ENCODE measurements around the gene MMP21. TPM values are rescaled to one million over a fixed set of nuclear protein-coding genes. Genes with fewer than 3 reads are reported as not detected.

The MMP21 gene
- total RNA-seq, 3 donors from 2014 or later: 0.33 to 0.59 TPM; not detected in 1

- intact Hi-C loops (cut with DNase I; ENCODE audit: low total_unique reads): no loop called here
These were observed 45.1 kb upstream of the MMP21 start for GRCh38 chr10:125820701-125821100.

DNA sequence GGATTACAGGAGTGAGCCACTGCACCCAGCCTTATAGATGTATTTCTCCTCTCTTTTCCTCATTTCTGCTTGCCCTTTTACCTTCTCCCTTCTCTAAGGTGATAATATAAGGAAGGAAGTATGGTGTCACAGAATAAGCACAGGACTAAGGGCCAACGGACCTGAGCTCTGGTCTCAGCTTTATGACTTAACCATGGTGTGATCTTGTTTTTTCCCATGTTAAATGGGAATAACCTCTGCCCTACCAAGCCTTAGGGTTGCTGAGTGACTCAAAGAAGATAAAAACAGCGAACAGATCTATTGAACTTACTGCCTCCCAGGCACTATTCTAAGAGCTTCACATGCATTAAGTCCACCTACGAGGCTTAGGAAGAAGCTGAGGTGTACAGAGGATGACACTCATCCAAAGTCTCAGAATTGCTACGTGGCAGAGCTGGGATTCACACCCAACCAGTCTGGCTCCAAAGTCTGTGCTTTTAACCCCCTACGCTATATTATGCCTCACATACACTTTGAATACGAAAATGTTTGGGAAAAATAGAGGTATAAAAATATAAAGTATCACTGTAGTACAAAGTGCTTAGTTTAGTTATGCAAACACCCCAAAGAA is 41.8 kb upstream of the MMP21 start:
- H3K36me3 ChIP-seq: no peaks in the 10 kb centered on the region
- peaks cover 0 to 5% of the 10 kb centered on the region in 2 donors for H3K4me1 ChIP-seq
- TF ChIP-seq CTCF (IDR thresholded peaks at IDR 0.05) (no peak), POLR2AphosphoS5 (IDR thresholded peaks at IDR 0.05) (no peak), POLR2A (IDR thresholded peaks at IDR 0.05) (no peak)
- H3K4me3 ChIP-seq: no peak overlapping the region
- H3K27me3 ChIP-seq: no peaks in the 10 kb centered on the region
- H3K27ac ChIP-seq: no peak overlapping the region
- DNase-seq (ENCODE audit: low spot score in 2 of 2): no peak
- no peaks in the 10 kb centered on the region for H3K9me3 ChIP-seq
- intact Hi-C loops (cut with DNase I; ENCODE audit: low total_unique reads): no loop called here

More at GRCh38 chr10:125820701-125821100, 45.1 kb upstream of the MMP21 start:
- no peak for DNase-seq (ENCODE audit: low spot score in 2 of 2)
- Histone ChIP-seq H3K4me1 (peaks cover 0 to 16% of the 10 kb centered on the region in 2 donors), H3K4me3 (no peak overlapping the region), H3K9me3 (no peaks in the 10 kb centered on the region), H3K27ac (no peak overlapping the region), H3K36me3 (no peaks in the 10 kb centered on the region), H3K27me3 (no peaks in the 10 kb centered on the region)
- TF ChIP-seq POLR2AphosphoS5 (IDR thresholded peaks at IDR 0.05) (no peak), POLR2A (IDR thresholded peaks at IDR 0.05) (no peak), CTCF (IDR thresholded peaks at IDR 0.05) (no peak)

GRCh38 chr10:125816548-125816947 is 40.9 kb upstream of the MMP21 start:
- Histone ChIP-seq H3K4me1 (no peaks in the 10 kb centered on the region), H3K27ac (no peak overlapping the region), H3K4me3 (no peak overlapping the region), H3K36me3 (no peaks in the 10 kb centered on the region), H3K27me3 (no peaks in the 10 kb centered on the region), H3K9me3 (no peaks in the 10 kb centered on the region)
- TF ChIP-seq CTCF (IDR thresholded peaks at IDR 0.05): no peak
- no peak for TF ChIP-seq POLR2A (IDR thresholded peaks at IDR 0.05)
- TF ChIP-seq POLR2AphosphoS5 (IDR thresholded peaks at IDR 0.05): no peak
- no peak for DNase-seq (ENCODE audit: low spot score in 2 of 2)
- intact Hi-C loops (cut with DNase I; ENCODE audit: low total_unique reads): no loop called here

DNA sequence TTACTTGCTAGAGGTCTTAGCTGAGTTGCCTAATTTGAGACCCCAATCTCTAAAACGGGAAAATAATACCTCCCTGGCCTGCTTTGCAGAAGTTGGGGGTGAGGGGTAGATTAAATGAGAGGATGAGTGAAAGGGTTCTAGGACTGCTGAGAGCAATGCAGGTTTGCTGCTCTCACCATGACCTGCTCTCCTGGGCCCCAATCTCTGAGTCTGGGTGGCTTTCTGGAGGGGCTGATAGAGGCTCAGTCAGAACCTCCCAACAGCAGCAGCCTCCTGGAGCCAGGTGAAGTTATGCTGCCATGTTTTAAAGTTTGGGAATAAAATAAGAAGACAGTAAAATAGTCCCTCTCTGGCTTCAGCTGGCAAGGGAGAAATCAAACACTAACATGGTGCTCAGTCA is 40.1 kb upstream of the MMP21 start:
- intact Hi-C loops (cut with DNase I; ENCODE audit: low total_unique reads): no loop called here
- Histone ChIP-seq H3K27ac (no peak overlapping the region), H3K4me3 (no peak overlapping the region), H3K4me1 (no peaks in the 10 kb centered on the region), H3K9me3 (no peaks in the 10 kb centered on the region), H3K27me3 (no peaks in the 10 kb centered on the region), H3K36me3 (no peaks in the 10 kb centered on the region)
- no peak for DNase-seq (ENCODE audit: low spot score in 2 of 2)
- TF ChIP-seq POLR2AphosphoS5 (IDR thresholded peaks at IDR 0.05) (no peak), CTCF (IDR thresholded peaks at IDR 0.05) (no peak), POLR2A (IDR thresholded peaks at IDR 0.05) (no peak)

DNA sequence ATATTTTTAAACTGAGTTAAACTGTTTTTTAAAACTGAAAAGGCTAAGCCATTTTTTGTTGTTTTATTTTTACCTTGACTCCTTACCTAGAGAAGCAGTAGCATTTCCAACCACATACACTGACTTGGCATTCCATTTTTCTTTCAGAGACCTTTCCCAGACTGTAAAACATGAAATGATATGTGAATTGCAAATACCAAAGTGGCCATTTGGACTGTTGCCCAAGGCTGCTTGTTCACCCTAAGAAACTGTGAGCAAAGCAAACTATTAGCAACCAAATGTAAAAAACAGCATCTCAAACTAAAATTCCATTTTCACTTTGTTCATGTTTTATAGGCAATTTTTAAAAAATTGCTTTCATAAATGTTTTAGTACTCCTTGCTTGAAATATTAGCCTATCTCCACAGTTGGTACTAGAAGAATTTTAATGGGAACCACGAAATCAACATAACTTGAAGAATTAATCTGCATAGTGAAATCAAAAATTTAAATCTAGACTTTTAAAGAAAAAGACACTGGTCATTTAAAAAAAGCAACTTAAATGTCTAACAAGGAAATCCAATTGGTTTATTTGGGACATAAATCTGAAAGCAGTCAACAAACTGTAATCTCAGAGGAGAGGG is 36.6 kb upstream of the MMP21 start:
- no peak for TF ChIP-seq POLR2A (IDR thresholded peaks at IDR 0.05)
- TF ChIP-seq POLR2AphosphoS5 (IDR thresholded peaks at IDR 0.05): no peak
- TF ChIP-seq CTCF (IDR thresholded peaks at IDR 0.05): no peak
- DNase-seq (ENCODE audit: low spot score in 2 of 2): no peak
- intact Hi-C loops (cut with DNase I; ENCODE audit: low total_unique reads): no loop called here
- H3K4me1 ChIP-seq: no peaks in the 10 kb centered on the region
- no peak overlapping the region for H3K4me3 ChIP-seq
- no peak overlapping the region for H3K27ac ChIP-seq
- H3K27me3 ChIP-seq: no peaks in the 10 kb centered on the region
- no peaks in the 10 kb centered on the region for H3K36me3 ChIP-seq
- H3K9me3 ChIP-seq: no peaks in the 10 kb centered on the region
